GM21786 (cell line): Measurements from ENCODE around the gene RNF167.

Source experiments
- ATAC-seq: cut with Tn5 transposase; IDR thresholded peaks from one replicate; pipeline ENCODE4 v1.9.1; 2021; ENCODE audit not compliant: unreplicated experiment

The RNF167 gene

DNA sequence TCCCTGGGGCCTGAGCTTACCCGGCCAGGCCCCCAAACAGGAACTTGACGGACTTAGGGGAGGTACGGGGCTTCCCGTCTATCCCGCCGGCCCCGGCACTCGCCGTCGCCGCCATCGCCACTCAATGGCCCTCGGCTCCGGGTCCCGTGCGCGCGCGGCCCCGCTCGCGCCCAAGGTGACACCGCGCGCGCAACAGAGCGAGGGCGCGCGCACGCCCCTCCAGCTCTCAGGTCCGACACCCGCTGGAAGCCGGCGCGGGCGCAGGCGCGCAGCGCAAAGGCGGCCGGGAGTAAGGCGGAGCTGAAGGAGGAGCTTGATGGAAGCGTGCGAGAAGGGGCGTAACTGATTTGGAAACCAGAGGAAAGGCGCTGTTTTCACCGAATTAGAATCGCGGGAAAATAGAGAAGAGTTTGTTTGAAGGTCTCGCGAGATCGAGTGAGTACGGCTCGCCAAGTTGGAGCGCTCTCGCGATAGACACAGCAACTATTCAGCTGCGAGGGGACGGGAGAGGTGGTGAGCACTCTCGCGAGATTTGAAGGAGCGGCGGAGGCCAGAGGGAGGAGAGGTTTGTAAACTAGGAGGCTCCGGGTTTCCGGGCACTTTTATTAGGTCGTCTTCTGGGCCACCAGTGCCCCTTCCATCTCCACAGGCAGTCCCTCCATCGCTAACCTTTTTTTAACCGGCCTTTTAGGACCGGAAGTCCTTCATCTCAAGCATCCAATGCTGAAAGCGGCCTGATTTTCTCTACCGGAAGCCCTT is at the start of gene RNF167, which contains the start of gene SLC25A11:
RNF167 (plus strand) TSS at position 473 of the 759 bp plus-strand sequence. CDS start 642 bp downstream, outside the sequence.
SLC25A11 (minus strand) TSS at position 251 of the 759 bp plus-strand sequence; CDS start at position 115, 136 bp downstream.
- ATAC-seq: peak; percentile 73

DNA sequence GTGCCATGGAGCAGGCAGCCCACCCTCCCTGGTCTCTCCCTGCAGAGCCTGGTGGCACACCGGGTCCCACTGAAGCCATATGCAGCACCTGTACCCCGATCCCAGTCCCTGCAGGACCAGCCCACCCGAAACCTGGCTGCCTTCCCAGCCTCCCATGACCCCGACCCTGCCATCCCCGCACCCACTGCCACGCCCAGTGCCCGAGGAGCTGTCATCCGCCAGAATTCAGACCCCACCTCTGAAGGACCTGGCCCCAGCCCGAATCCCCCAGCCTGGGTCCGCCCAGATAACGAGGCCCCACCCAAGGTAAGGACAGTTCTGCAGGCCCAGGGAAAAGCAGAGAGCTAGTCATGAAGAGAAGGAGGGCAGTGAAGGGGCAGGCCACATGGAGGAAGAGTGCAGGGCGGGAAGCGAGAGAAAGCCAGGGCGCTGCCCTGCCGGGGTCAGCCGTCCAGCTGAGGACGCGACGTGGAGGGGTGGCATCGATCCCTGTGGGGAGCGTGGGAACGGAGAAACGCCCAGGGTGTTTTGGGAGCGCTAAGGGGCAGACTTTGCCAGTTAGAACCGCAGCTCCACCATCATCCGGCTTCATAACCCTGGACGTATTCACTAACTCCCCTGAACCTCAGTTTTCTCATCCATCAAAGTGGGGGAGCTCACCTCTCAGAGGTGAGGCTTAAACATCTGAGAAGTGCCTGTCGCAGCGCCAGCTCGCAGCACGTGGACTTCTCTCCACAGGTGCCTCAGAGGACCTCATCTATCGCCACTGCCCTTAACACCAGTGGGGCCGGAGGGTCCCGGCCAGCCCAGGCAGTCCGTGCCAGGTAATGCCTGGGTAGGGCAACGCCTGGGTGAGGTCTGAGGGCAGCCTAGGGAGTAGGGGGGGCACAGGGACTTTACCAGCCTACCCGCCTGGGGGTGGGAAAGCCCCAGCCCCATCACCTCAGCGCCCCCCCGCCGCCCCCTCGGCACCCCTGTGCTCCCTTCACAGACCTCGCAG is 48.4 kb upstream of the RNF167 start:
- ATAC-seq: no peak

DNA sequence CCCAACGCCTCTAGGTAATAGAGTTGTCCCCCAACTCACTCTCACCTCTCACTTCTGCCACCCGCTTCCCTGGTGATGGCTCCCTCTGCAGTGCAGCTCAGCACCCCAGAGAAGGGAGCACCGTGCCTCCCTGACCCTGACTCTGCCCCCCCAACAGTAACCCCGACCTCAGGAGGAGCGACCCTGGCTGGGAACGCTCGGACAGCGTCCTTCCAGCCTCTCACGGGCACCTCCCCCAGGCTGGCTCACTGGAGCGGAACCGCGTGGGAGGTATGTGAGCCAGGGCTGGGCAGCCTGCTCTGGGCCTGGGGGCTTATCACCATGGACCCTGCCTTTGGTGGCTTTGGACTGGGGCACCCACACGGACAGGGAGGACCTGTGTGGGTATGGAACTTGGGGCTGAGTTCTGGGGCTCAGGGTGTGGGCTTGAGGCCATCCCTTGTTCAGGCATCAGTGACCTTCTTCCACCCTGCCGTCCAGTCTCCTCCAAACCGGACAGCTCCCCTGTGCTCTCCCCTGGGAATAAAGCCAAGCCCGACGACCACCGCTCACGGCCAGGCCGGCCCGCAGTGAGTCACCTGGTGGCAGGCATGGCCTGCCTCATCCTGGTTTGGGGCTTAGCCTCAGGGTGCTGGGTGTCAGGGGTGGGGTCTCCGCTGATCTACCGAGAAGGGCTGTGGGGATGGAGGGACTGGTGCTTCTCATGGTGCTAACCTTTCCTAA is 47.4 kb upstream of the RNF167 start:
- ATAC-seq: no peak

DNA sequence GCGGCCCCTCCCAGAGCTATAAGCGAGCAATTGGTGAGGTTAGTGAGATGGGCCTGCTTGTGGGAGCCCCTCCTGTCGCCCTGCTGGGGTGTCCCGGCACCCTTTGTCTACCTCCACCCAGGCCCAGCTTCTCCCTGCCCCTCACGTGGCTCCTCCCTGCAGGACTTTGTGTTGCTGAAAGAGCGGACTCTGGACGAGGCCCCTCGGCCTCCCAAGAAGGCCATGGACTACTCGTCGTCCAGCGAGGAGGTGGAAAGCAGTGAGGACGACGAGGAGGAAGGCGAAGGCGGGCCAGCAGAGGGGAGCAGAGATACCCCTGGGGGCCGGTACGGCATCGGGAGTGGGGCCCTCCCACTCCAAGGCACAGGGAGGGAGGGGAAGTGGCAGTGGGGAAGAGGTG is 46.8 kb upstream of the RNF167 start:
- no peak for ATAC-seq

DNA sequence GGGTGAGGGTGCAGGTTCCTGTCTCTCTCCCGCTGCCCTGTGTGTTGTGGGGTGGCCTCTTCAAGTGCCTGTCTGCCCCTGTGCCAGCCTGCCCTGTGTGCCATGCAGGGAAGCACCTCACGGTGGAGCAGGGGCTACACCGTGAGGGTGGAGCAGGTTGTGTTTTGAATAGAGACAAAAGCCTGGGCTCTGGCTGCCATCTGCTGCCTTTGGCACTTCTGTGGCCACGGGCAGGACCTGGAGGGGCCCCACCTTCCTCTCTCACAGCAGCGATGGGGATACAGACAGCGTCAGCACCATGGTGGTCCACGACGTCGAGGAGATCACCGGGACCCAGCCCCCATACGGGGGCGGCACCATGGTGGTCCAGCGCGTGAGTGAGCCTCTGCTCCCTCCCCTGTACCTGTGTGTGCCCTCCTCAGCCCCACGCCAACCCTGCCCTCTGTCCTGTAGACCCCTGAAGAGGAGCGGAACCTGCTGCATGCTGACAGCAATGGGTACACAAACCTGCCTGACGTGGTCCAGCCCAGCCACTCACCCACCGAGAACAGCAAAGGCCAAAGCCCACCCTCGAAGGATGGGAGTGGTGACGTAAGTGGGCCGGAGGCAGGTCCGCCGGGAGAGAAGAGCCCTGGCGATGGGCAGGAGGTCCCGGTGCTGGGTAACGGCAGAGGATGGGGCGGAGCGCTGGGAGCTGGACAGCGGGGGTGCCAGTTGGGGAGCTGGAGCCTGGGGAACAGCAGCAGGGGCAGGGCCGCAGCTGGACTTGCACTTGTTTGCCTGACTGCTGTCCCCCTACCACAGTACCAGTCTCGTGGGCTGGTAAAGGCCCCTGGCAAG is 46.1 kb upstream of the RNF167 start:
- ATAC-seq: no peak

DNA sequence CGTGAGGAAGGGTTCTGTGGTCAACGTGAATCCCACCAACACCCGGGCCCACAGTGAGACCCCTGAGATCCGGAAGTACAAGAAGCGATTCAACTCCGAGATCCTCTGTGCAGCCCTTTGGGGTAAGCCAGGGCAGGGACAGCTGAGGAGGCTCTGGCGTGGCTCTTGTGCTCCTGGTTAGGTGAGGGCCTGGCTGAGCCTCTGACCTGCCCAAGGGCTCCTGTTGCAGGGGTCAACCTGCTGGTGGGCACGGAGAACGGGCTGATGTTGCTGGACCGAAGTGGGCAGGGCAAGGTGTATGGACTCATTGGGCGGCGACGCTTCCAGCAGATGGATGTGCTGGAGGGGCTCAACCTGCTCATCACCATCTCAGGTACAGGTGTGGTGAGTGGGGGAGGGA is 44.9 kb upstream of the RNF167 start:
- ATAC-seq: no peak

DNA sequence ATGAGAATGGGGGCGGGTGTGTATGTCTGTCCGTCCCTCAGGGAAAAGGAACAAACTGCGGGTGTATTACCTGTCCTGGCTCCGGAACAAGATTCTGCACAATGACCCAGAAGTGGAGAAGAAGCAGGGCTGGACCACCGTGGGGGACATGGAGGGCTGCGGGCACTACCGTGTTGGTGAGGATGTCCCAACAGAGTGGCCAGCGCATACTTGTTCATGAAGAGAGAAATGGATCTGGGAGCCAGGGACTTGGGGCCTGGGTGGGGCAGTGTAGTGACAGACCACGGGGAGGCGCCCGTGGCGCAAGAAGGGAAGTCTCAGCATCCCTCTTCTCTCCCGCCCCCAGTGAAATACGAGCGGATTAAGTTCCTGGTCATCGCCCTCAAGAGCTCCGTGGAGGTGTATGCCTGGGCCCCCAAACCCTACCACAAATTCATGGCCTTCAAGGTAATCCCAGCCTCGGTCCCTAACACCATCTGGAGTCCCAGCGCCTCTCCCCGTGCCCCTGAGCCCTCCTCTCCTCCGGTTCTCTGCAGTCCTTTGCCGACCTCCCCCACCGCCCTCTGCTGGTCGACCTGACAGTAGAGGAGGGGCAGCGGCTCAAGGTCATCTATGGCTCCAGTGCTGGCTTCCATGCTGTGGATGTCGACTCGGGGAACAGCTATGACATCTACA is 44.3 kb upstream of the RNF167 start:
- ATAC-seq: no peak

DNA sequence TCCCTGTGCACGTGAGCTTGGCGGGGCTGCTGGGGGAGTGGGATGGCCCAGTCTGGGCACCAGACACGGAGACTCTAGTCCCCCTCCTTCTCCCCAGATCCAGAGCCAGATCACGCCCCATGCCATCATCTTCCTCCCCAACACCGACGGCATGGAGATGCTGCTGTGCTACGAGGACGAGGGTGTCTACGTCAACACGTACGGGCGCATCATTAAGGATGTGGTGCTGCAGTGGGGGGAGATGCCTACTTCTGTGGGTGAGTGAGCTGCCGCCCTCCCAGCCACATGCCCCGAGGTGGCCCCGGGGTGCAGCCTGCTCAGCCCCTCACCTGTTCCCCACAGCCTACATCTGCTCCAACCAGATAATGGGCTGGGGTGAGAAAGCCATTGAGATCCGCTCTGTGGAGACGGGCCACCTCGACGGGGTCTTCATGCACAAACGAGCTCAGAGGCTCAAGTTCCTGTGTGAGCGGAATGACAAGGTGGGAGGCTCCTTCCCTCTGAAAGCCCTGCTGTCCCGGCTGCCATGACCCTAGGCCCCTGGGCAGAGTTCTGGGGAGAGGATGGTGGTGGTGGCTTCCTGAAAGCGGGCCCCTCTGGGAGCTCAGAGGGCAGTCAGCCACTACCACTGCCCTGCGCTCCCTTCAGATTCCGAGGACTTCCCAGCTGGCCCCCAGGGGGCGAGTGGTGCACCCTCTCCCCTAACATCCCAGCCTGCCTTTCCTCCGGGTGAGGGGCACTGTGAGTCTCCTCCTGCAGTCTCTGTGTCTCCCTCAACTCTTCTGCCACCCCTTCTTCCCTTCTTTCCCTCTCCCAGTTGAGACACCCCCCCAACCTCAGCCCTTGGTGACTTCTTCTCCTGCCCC is 43.5 kb upstream of the RNF167 start:
- ATAC-seq: no peak

DNA sequence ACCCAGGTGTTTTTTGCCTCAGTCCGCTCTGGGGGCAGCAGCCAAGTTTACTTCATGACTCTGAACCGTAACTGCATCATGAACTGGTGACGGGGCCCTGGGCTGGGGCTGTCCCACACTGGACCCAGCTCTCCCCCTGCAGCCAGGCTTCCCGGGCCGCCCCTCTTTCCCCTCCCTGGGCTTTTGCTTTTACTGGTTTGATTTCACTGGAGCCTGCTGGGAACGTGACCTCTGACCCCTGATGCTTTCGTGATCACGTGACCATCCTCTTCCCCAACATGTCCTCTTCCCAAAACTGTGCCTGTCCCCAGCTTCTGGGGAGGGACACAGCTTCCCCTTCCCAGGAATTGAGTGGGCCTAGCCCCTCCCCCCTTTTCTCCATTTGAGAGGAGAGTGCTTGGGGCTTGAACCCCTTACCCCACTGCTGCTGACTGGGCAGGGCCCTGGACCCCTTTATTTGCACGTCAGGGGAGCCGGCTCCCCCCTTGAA is 42.8 kb upstream of the RNF167 start:
- ATAC-seq: no peak

DNA sequence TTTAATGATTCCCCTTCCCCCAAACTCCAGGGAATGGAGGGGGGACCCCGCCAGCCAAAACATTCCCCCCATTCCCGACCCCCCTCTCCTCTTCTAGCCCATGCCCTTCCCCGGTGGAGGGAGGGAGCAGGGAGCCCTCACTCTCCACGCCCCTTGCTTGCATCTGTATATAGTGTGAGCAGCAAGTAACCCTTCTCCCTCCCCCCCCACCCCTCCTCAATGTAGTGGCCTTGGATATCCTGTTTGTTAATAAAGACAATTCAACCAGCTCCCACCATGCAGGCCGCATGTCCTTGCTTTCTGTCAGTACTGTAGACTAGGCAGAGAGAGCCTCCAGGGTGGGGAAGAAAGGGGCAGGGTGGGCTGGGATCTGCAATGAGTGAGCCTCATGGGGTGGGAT is 42.3 kb upstream of the RNF167 start:
- no peak for ATAC-seq

DNA sequence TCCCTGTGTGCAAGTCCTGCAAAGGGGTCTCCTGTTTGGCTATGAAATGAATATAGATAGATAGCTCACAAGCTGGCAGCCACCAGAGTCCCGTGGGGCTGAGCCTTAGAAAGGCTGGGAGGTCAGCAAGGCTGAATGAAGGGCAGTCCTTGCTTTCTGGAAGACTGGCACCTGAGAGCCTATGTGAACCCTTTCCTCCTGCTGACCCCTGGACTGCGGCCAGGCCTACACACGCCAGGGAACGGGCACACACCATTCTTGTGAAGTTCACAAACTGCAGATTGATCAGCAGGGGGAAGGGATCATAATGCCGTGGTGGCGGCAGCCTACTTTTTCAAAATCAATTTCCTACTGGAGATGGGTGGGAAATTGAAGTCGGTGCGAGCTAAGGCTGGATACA is 41.7 kb upstream of the RNF167 start:
- no peak for ATAC-seq

DNA sequence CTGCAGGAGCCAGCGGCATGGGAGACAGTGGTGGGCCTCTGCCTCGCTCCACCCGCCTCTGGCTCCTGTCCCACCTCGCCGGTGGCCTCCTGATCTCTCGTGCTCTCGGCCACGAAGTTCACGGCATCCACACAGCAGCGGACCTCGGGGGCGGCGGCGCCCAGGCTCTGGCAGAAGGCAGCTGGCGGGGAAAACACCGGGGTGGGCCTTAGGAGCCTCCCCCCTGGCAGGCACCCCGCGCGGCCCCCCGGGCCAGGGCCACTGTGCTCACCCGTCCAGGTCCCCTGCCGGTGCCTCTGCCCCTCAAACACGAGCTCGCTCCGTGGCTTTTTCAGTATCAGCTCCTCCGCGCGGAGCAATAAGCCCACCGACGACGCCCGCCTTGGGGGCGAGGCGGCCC is 41.1 kb upstream of the RNF167 start:
- no peak for ATAC-seq

DNA sequence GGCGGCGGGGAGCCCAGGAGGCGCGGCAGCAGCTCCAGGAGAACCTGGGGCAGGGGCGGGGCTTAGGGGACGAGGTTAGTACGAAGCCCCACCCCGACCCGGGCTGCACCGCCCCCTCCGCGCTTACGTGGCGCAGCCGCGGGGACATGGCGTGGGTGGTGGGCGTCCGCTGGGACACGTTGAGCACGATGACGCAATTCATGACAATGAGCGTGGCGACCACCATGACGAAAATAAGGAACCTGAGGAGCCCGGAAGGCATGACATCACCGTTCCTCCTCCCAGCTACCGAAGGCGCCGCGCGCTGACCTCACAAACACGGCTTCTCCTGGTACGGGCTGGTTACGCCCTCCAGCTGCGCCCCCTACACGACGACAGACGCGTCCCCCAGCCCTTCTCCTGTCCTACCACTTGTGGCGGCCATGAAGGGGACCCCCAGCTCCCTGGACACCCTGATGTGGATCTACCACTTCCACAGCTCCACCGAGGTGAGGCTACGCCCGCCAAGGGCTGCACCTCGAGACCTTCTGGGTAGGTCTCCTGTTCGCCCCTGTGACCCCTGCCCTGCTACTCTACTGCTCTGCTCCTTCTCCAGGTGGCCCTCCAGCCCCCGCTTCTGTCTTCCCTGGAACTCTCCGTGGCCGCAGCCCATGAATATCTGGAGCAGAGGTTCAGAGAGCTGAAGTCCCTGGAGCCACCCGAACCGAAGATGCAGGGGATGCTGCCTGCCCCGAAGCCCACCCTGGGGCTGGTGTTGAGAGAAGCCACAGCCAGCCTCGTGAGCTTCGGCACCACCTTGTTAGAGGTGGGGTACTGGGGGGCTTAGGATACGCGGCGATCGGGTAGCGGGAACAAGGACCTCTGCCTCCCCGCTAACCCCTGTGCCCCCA is 40.5 kb upstream of the RNF167 start, which contains the start of gene C17orf107:
C17orf107 (plus strand) TSS at position 196 of the 890 bp plus-strand sequence; CDS start at position 423, 227 bp downstream.
- no peak for ATAC-seq

DNA sequence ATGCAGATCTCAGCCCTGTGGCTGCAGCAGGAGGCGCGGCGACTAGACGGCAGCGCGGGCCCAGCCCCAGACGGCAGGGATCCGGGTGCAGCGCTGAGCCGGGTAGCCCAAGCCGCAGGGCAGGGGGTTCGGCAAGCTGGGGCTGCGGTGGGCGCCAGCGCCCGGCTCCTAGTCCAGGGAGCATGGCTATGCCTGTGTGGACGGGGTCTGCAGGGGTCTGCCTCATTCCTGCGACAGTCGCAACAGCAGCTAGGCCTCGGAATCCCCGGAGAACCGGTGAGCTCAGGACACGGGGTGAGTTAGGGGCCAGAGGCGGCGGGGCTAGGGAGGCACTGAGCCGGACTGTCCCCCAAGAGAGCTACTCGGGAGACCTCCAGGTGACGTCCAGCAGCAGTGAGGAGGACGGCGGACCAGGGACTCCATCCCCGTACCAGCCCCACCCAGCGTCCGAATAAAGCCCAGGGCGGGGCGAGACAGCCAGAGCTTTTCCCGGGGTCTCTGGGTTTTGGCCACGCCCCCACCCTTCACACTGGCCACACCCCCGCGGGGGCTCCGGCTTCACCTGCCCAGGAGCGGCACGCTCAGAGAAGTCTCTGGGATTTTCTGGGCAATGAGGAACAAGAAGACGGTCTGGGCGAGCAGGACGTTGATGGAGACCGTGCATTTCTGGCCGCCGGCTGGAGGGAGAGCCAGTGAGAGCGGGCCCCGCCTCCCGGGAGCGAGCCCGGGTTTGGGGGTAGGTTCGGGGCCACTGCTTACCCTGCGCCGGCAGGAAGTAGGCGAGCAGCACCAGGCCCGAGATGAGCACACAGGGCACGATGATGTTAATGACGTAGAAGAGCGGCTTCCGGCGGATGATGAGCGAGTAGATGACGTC is 39.6 kb upstream of the RNF167 start:
- ATAC-seq: no peak

DNA sequence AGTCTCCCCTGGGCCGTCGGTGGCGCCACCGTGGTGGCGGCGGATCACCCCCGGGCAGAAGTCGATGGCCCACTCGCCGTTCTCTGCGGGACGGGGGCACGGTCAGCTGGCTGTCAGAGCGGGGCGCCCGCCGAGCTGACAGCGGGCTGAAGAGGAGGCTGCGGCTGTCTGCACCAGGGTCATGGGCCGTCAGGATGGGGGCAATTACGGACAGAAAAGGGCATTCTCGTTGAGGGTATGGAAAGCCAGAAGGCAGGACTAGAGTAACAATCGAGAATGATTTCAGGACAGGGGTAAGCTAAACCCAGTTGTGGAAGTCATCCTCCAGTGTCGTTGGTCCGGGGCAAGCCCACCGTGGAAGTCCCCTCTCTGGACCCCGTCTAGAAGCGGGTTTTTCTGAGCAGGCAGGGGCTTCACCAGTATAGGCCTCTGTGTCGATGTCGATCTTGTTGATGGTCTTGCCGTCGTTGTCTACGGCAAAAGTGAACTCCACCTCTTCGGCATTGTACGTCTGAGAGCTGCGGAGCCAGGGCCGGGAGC is 38.9 kb upstream of the RNF167 start:
- ATAC-seq: no peak

DNA sequence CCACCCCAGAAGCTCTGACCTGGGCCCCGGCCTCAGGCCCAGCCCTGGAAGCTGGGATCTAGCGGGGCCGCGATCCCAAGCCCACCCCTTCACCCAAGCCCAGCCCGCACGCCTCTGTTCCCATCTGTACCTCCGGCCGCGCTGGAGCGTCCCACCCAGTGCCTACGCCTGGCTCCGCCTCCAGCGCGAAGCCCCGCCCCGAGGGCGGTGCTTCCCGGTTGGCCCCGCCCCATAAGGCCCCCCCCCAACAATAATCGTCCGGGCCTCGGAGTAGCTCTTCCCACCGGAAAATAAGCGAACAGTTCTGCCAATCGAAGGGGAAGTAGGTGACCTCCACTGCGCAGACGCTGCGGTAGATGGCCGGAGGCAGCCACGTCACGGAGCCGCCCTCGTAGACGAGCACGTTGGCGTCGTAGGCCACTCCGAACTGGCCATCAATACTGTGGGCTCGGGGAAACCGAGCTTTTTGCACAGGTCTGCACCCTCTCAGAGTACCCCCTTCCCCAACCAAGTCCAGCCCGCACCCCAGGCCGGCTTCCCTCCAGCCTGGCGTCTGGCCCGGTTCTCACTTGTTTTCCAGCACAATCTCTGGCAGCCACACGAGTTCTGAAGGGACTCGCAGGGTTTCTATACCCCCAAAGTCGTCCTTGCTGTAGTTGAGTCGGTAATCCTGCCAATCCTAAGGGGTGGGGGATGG is 38.3 kb upstream of the RNF167 start:
- no peak for ATAC-seq
